ENCODE results near the gene NRXN3.

The NRXN3 gene

DNA sequence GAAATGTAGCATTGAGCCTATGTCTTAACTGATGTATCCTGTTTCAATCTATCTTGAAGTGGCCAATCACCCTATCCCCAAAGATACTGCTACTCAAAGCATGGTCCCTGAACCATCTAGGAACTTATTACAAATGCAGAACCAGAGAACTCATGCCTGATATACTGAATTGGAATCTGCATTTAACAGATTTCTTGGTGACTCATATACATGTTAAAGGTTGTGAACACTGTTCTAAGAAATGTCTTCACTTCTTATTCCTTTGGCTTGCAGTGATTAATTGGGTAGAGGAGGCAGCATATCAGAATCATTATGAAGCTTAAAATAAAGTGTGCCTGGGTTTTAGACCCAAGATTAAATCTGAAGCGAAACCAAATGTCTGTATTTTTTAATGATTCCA, 1245.6 kb downstream of the NRXN3 start:
- peaks cover 9% of the 10 kb centered on the region for H3K4me1 ChIP-seq (ENCODE audit: control insufficient read depth, insufficient read depth, low read length)
- no peaks in the 10 kb centered on the region for H3K9me3 ChIP-seq (ENCODE audit: control insufficient read depth, low read length)
- no peaks in the 10 kb centered on the region for H3K27me3 ChIP-seq (ENCODE audit: control insufficient read depth, insufficient read depth, low read length, poor library complexity, severe bottlenecking)
- no peaks in the 10 kb centered on the region for H3K36me3 ChIP-seq (ENCODE audit: control insufficient read depth, insufficient read depth, low read length)
- no peak overlapping the region for H3K4me3 ChIP-seq (ENCODE audit: insufficient read depth, low read depth, low read length)
- 91 to 100% methylated on average over 1 of the region's 1 CpG for WGBS, 2 experiments
- H3K27ac ChIP-seq (ENCODE audit: insufficient read depth, low read depth, low read length, poor library complexity, severe bottlenecking) = no peak overlapping the region

DNA sequence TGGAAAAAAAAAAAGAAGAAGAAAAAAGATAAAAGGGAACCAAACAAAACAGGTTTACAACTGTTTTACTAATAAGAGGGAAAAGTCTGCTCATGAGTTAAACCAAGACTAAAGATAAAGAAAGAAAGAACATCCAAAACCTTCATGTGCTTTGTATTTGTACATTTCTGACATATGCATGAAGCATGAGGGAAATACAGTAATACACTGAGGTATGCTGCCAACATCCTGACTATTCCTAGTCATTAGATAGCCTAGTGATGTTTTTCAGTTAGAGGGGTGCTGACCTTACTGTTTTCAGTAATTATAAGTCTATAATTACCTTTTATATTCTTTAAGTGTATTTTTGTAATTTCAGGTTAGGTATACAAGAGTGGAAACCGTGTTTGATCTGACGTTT, 1247.8 kb downstream of the NRXN3 start:
- H3K4me3 ChIP-seq (ENCODE audit: insufficient read depth, low read depth, low read length) = no peak overlapping the region
- H3K4me1 ChIP-seq (ENCODE audit: control insufficient read depth, insufficient read depth, low read length) = peaks cover 9% of the 10 kb centered on the region
- WGBS, 2 experiments = 91 to 100% methylated on average over 2 of the region's 2 CpGs
- H3K27me3 ChIP-seq (ENCODE audit: control insufficient read depth, insufficient read depth, low read length, poor library complexity, severe bottlenecking) = no peaks in the 10 kb centered on the region
- H3K27ac ChIP-seq (ENCODE audit: insufficient read depth, low read depth, low read length, poor library complexity, severe bottlenecking) = no peak overlapping the region
- H3K9me3 ChIP-seq (ENCODE audit: control insufficient read depth, low read length) = no peaks in the 10 kb centered on the region
- no peaks in the 10 kb centered on the region for H3K36me3 ChIP-seq (ENCODE audit: control insufficient read depth, insufficient read depth, low read length)

- H3K4me3 ChIP-seq (ENCODE audit: insufficient read depth, low read depth, low read length) = no peak overlapping the region
- no peaks in the 10 kb centered on the region for H3K27me3 ChIP-seq (ENCODE audit: control insufficient read depth, insufficient read depth, low read length, poor library complexity, severe bottlenecking)
- no peaks in the 10 kb centered on the region for H3K36me3 ChIP-seq (ENCODE audit: control insufficient read depth, insufficient read depth, low read length)
- no peak overlapping the region for H3K27ac ChIP-seq (ENCODE audit: insufficient read depth, low read depth, low read length, poor library complexity, severe bottlenecking)
- H3K4me1 ChIP-seq (ENCODE audit: control insufficient read depth, insufficient read depth, low read length) = peaks cover 3% of the 10 kb centered on the region
- H3K9me3 ChIP-seq (ENCODE audit: control insufficient read depth, low read length) = no peaks in the 10 kb centered on the region
- 85 to 86% methylated on average over 5 of the region's 5 CpGs for WGBS, 2 experiments
These were observed 1248.7 kb downstream of the NRXN3 start for GRCh38 chr14:79418649-79419415.

GRCh38 chr14:79419571-79420327, 1249.6 kb downstream of the NRXN3 start:
- no peaks in the 10 kb centered on the region for H3K4me1 ChIP-seq (ENCODE audit: control insufficient read depth, insufficient read depth, low read length)

DNA sequence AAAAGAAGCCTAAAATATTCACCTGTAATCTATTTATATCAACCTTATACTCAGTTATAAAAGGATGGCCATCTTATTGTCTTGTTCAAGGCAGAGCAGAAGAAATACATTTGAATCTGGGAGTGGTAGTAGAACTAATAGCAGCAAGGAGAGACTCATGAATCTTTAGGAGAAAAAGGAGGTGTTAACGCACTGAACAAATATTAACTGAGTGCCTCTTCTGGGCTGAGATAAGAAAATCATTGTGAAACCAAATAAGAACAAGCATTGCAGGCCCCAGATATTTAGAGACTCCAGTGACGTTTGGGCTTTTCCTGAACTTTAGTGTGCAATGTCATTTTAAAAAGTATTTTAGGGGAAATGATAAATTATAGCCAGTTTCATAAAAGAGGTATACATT, 1250.6 kb downstream of the NRXN3 start:
- no peak overlapping the region for H3K4me3 ChIP-seq (ENCODE audit: insufficient read depth, low read depth, low read length)
- WGBS, 2 experiments = 47 to 48% methylated on average over 2 of the region's 2 CpGs
- no peaks in the 10 kb centered on the region for H3K27me3 ChIP-seq (ENCODE audit: control insufficient read depth, insufficient read depth, low read length, poor library complexity, severe bottlenecking)
- H3K36me3 ChIP-seq (ENCODE audit: control insufficient read depth, insufficient read depth, low read length) = no peaks in the 10 kb centered on the region
- H3K4me1 ChIP-seq (ENCODE audit: control insufficient read depth, insufficient read depth, low read length) = no peaks in the 10 kb centered on the region
- H3K9me3 ChIP-seq (ENCODE audit: control insufficient read depth, low read length) = no peaks in the 10 kb centered on the region
- no peak overlapping the region for H3K27ac ChIP-seq (ENCODE audit: insufficient read depth, low read depth, low read length, poor library complexity, severe bottlenecking)

More at GRCh38 chr14:79419571-79420327, 1249.6 kb downstream of the NRXN3 start:
- no peaks in the 10 kb centered on the region for H3K9me3 ChIP-seq (ENCODE audit: control insufficient read depth, low read length)
- no peak overlapping the region for H3K4me3 ChIP-seq (ENCODE audit: insufficient read depth, low read depth, low read length)
- H3K27ac ChIP-seq (ENCODE audit: insufficient read depth, low read depth, low read length, poor library complexity, severe bottlenecking) = no peak overlapping the region
- WGBS, 2 experiments = 93 to 100% methylated on average over 1 of the region's 1 CpG
- no peaks in the 10 kb centered on the region for H3K27me3 ChIP-seq (ENCODE audit: control insufficient read depth, insufficient read depth, low read length, poor library complexity, severe bottlenecking)
- H3K36me3 ChIP-seq (ENCODE audit: control insufficient read depth, insufficient read depth, low read length) = no peaks in the 10 kb centered on the region

DNA sequence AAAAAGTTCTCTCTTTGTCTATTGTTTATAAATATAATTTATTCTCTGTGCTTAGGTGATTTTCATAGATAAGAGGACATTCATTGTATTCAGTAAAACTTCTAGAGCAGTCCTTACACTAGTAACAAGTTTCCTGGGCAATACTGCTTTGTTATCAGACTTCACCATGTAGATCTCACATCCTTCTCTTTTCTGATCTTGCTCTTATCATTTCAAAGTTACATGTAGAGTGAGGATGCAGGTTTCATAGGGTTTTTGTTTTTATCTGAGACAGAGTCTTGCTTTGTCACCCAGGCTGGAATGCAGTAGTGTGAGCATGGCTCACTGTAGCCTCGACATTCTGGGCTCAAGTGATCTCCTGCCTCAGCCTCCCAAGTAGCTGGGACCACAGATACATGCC, 1251.6 kb downstream of the NRXN3 start:
- H3K4me3 ChIP-seq (ENCODE audit: insufficient read depth, low read depth, low read length) = no peak overlapping the region
- WGBS, 2 experiments = 94 to 97% methylated on average over 1 of the region's 1 CpG
- H3K27ac ChIP-seq (ENCODE audit: insufficient read depth, low read depth, low read length, poor library complexity, severe bottlenecking) = no peak overlapping the region
- no peaks in the 10 kb centered on the region for H3K4me1 ChIP-seq (ENCODE audit: control insufficient read depth, insufficient read depth, low read length)
- no peaks in the 10 kb centered on the region for H3K9me3 ChIP-seq (ENCODE audit: control insufficient read depth, low read length)
- H3K27me3 ChIP-seq (ENCODE audit: control insufficient read depth, insufficient read depth, low read length, poor library complexity, severe bottlenecking) = no peaks in the 10 kb centered on the region
- no peaks in the 10 kb centered on the region for H3K36me3 ChIP-seq (ENCODE audit: control insufficient read depth, insufficient read depth, low read length)

DNA sequence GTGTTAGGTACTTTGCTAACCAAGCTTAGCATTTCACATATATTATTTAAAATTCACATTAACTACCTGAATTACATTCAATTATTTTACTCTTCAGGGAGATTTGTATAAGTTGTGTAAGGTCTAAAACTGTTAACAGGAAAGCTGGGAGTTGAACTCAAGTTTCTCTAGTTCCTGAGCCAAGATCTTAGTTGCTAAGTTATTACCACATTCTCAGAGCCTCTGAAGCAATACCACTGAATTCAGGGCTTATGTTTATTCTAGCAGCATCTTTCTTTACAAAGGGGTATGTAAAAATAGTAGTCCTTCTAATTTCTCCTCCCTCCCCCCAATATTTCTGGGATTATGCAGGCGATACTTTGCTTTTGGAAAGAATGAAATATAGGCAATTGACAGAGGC, 1254.3 kb downstream of the NRXN3 start:
- H3K36me3 ChIP-seq (ENCODE audit: control insufficient read depth, insufficient read depth, low read length) = no peaks in the 10 kb centered on the region
- no peaks in the 10 kb centered on the region for H3K4me1 ChIP-seq (ENCODE audit: control insufficient read depth, insufficient read depth, low read length)
- no peaks in the 10 kb centered on the region for H3K9me3 ChIP-seq (ENCODE audit: control insufficient read depth, low read length)
- WGBS, 2 experiments = 100% methylated on average over 1 of the region's 1 CpG
- H3K27me3 ChIP-seq (ENCODE audit: control insufficient read depth, insufficient read depth, low read length, poor library complexity, severe bottlenecking) = no peaks in the 10 kb centered on the region
- H3K27ac ChIP-seq (ENCODE audit: insufficient read depth, low read depth, low read length, poor library complexity, severe bottlenecking) = no peak overlapping the region
- H3K4me3 ChIP-seq (ENCODE audit: insufficient read depth, low read depth, low read length) = no peak overlapping the region

DNA sequence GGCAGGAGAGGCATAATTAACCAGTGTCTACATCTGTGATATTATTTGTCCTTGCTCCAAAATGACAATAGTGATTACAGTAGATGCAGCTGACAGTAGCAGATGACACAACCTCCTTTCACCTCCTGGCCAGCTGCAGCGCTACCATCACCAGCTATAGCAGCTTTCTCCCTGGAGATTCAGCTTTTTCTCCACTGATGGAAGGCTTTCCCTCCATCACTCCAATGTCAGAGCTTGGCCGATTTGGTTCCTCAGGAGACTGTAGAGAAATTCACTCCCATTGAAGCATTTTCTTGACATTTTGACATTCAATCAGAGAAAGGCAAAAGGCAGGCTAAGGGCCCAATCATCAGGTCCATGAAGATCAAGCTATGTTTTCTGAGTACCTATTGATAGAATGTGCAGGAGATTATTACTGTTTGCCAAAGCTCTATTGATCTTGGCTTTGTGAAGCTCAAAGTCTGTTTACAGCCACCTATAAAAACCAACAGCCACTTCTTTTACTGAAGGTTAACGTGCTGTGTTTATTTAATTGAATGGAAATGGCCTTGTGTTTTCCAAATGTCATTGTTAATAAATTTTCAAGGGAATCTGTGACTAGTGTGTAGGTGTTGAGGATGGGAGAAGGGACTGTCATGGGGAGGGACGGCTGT, 1256.1 kb downstream of the NRXN3 start:
- Histone ChIP-seq H3K9me3 (ENCODE audit: control insufficient read depth, low read length) (no peaks in the 10 kb centered on the region), H3K36me3 (ENCODE audit: control insufficient read depth, insufficient read depth, low read length) (no peaks in the 10 kb centered on the region), H3K27ac (ENCODE audit: insufficient read depth, low read depth, low read length, poor library complexity, severe bottlenecking) (no peak overlapping the region), H3K27me3 (ENCODE audit: control insufficient read depth, insufficient read depth, low read length, poor library complexity, severe bottlenecking) (no peaks in the 10 kb centered on the region), H3K4me1 (ENCODE audit: control insufficient read depth, insufficient read depth, low read length) (no peaks in the 10 kb centered on the region), H3K4me3 (ENCODE audit: insufficient read depth, low read depth, low read length) (no peak overlapping the region)
- WGBS, 2 experiments = 93 to 98% methylated on average over 3 to 4 of the region's 4 CpGs

DNA sequence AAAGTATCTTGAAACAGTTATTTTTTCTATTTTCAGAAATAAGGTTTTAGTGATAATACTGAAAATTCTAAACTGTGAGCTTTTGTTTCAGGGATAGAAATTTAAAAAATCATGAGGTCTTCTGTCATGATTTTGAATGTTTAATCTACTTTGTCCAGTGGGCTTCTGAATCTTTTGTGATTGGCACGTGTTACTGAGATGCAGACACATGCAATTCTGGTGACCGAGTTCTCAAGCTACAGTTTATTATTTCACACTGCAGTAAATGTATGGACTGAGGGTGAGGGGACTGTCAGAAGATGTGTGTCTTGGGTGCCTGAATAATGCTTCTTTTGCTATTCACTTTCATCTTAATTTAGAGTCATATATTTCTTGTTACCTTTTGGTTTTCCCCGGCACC, 1262.5 kb downstream of the NRXN3 start:
- no peaks in the 10 kb centered on the region for H3K4me1 ChIP-seq (ENCODE audit: control insufficient read depth, insufficient read depth, low read length)
- H3K27ac ChIP-seq (ENCODE audit: insufficient read depth, low read depth, low read length, poor library complexity, severe bottlenecking) = no peak overlapping the region
- H3K36me3 ChIP-seq (ENCODE audit: control insufficient read depth, insufficient read depth, low read length) = no peaks in the 10 kb centered on the region
- no peaks in the 10 kb centered on the region for H3K27me3 ChIP-seq (ENCODE audit: control insufficient read depth, insufficient read depth, low read length, poor library complexity, severe bottlenecking)
- H3K4me3 ChIP-seq (ENCODE audit: insufficient read depth, low read depth, low read length) = no peak overlapping the region
- no peaks in the 10 kb centered on the region for H3K9me3 ChIP-seq (ENCODE audit: control insufficient read depth, low read length)
- 93 to 98% methylated on average over 2 of the region's 3 CpGs for WGBS, 2 experiments

DNA sequence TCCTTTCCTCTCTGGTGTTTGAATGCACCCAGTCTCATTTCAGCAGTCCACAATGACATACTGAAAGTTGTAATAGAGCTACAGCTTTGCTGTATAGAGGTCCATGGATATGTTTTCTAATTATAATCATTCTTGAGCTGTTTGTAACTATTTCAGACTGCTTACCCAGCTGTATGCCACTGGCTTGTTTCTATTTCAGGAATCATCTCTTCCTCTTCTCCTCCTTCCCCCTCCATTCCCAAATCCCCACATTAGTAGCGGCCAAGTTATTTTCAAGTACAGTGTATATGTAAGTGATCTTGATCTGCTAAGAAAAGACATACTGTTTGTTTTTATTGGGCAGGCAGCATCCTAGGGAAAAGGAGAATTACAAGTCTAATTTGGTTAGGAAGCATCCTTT, 1266.2 kb downstream of the NRXN3 start:
- Histone ChIP-seq H3K4me1 (ENCODE audit: control insufficient read depth, insufficient read depth, low read length) (no peaks in the 10 kb centered on the region), H3K27me3 (ENCODE audit: control insufficient read depth, insufficient read depth, low read length, poor library complexity, severe bottlenecking) (no peaks in the 10 kb centered on the region), H3K36me3 (ENCODE audit: control insufficient read depth, insufficient read depth, low read length) (no peaks in the 10 kb centered on the region), H3K27ac (ENCODE audit: insufficient read depth, low read depth, low read length, poor library complexity, severe bottlenecking) (no peak overlapping the region), H3K9me3 (ENCODE audit: control insufficient read depth, low read length) (no peaks in the 10 kb centered on the region), H3K4me3 (ENCODE audit: insufficient read depth, low read depth, low read length) (no peak overlapping the region)
- WGBS, 2 experiments = 78% methylated on average over 1 of the region's 1 CpG; no CpG with 5 or more reads in 1 of the 2 experiments
